Measurements from ENCODE around the gene GRM8.

- TF ChIP-seq, protein P1, sequence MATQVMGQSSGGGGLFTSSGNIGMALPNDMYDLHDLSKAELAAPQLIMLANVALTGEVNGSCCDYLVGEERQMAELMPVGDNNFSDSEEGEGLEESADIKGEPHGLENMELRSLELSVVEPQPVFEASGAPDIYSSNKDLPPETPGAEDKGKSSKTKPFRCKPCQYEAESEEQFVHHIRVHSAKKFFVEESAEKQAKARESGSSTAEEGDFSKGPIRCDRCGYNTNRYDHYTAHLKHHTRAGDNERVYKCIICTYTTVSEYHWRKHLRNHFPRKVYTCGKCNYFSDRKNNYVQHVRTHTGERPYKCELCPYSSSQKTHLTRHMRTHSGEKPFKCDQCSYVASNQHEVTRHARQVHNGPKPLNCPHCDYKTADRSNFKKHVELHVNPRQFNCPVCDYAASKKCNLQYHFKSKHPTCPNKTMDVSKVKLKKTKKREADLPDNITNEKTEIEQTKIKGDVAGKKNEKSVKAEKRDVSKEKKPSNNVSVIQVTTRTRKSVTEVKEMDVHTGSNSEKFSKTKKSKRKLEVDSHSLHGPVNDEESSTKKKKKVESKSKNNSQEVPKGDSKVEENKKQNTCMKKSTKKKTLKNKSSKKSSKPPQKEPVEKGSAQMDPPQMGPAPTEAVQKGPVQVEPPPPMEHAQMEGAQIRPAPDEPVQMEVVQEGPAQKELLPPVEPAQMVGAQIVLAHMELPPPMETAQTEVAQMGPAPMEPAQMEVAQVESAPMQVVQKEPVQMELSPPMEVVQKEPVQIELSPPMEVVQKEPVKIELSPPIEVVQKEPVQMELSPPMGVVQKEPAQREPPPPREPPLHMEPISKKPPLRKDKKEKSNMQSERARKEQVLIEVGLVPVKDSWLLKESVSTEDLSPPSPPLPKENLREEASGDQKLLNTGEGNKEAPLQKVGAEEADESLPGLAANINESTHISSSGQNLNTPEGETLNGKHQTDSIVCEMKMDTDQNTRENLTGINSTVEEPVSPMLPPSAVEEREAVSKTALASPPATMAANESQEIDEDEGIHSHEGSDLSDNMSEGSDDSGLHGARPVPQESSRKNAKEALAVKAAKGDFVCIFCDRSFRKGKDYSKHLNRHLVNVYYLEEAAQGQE (IDR thresholded peaks at IDR 0.05): no peak
- TF ChIP-seq RXRA (IDR thresholded peaks at IDR 0.05): no peak
- TF ChIP-seq, protein P2, sequence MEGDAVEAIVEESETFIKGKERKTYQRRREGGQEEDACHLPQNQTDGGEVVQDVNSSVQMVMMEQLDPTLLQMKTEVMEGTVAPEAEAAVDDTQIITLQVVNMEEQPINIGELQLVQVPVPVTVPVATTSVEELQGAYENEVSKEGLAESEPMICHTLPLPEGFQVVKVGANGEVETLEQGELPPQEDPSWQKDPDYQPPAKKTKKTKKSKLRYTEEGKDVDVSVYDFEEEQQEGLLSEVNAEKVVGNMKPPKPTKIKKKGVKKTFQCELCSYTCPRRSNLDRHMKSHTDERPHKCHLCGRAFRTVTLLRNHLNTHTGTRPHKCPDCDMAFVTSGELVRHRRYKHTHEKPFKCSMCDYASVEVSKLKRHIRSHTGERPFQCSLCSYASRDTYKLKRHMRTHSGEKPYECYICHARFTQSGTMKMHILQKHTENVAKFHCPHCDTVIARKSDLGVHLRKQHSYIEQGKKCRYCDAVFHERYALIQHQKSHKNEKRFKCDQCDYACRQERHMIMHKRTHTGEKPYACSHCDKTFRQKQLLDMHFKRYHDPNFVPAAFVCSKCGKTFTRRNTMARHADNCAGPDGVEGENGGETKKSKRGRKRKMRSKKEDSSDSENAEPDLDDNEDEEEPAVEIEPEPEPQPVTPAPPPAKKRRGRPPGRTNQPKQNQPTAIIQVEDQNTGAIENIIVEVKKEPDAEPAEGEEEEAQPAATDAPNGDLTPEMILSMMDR (IDR thresholded peaks at IDR 0.05; ENCODE audit: low read depth, low read length, missing input control): no peak
- TF ChIP-seq TAF1 (conservative IDR thresholded peaks at IDR 0.05): no peak
- no peak for TF ChIP-seq GABPA (IDR thresholded peaks at IDR 0.05 in 1 of 2, conservative IDR thresholded peaks at IDR 0.05 in 1 of 2)
Measured at GRCh38 chr7:127059475-127059874, 193.3 kb downstream of the GRM8 start.
